Heart right ventricle (tissue), 16 donors: ENCODE data around the gene DTD1. TPM values are rescaled to one million over a fixed set of nuclear protein-coding genes. Genes with fewer than 3 reads are reported as not detected.
A peak's percentile ranks its signal among the peaks of the same experiment; 100 is the strongest.

Experiments
- ATAC-seq, 8 donors: fragments of 200-7000 bp; cut with Tn5 transposase; one replicate each; pipeline ENCODE4 v1.9.1; 2020; ENCODE audit warnings: mild to moderate bottlenecking in 8 of 8, moderate library complexity in 8 of 8, moderate number of reproducible peaks in 1 of 8
- DNase-seq, 2 donors: peaks; one replicate each; pipeline ENCODE4 v3.0.0-alpha.2; 2020
- H3K27ac ChIP-seq, 10 donors: fragments of 200-600 bp; sonication (generic) in 2 of 10; one replicate each; pipeline versions ENCODE4 v1.5.0 to v1.8.0; 2020 to 2022; ENCODE audit warnings: mild to moderate bottlenecking in 3 of 10
- H3K27me3 ChIP-seq, 7 donors: fragments of 200-600 bp; one replicate each; pipeline ENCODE4 v1.8.0; 2021 to 2022; ENCODE audit warnings: mild to moderate bottlenecking in 2 of 7
- H3K36me3 ChIP-seq, 9 donors: fragments of 200-600 bp; sonication (generic) in 1 of 9; one replicate each; pipeline versions ENCODE4 v1.5.0 to v1.8.0; 2020 to 2022; ENCODE audit warnings: mild to moderate bottlenecking in 2 of 9
- H3K4me1 ChIP-seq, 9 donors: fragments of 200-600 bp; sonication (generic) in 1 of 9; one replicate each; pipeline versions ENCODE4 v1.5.0 to v1.8.0; 2020 to 2022; ENCODE audit warnings: mild to moderate bottlenecking in 4 of 9
- H3K4me3 ChIP-seq, 10 donors: fragments of 200-600 bp; sonication (generic) in 2 of 10; one replicate each; pipeline versions ENCODE4 v1.5.0 to v1.8.0; 2020 to 2022; ENCODE audit warnings: mild to moderate bottlenecking in 7 of 10, moderate library complexity in 2 of 10
- H3K9me3 ChIP-seq, 11 donors: fragments of 200-600 bp in 10 of 11; sonication (generic) in 2 of 11; one replicate each; pipeline versions ENCODE4 v1.5.0 to v1.8.0; 2013 to 2022; ENCODE audit warnings: mild to moderate bottlenecking in 2 of 11, control low read depth in 1 of 11, moderate library complexity in 1 of 11
- WGBS, 2 donors: extraction: QIAGEN DNeasy Blood & Tissue Kit; methylation state at CpG; one replicate each; pipeline ENCODE4 v1.1.7; 2013; ENCODE audit warnings: inconsistent platforms in 1 of 2; 5-methylcytosine and 5-hydroxymethylcytosine counted together
- intact Hi-C, 10 donors: fragments of 100-400 bp; cut with DNase I; formaldehyde crosslinking; loops; one replicate each; pipeline versions ENCODE4 v1.11.1 to v1.14.2; 2022
- polyA plus RNA-seq, 2 donors: library from polyadenylated mRNA; stranded (reverse); fragments of 200-250 nt; gene quantifications; one replicate each; pipeline ENCODE4 v1.2.3, GENCODE V29; 2013
- total RNA-seq, 10 donors: library from RNA; stranded (reverse); fragmentation: NEBNext Ultra II Directional in 3 of 10; extraction: Animal tissue kit (Norgen Biotek cat#: 25700) in 3 of 10; gene quantifications; one replicate each; pipeline versions ENCODE4 v1.2.1 to v1.2.4, GENCODE V29; 2021 to 2023
- TF ChIP-seq, protein P1 (sequence below), 9 donors: fragments of 200-600 bp; sonication (generic) in 2 of 9; IDR thresholded peaks; one replicate each; pipeline versions ENCODE4 v1.5.0 to v1.8.0; 2021 to 2022; ENCODE audit warnings: antibody characterized with exemption in 9 of 9, mild to moderate bottlenecking in 5 of 9, moderate library complexity in 1 of 9
- donor health status: Arrhythmogenic right ventricular cardiomyopathy.
- donor health status: ischemic (EF 13 %, LVEDD 7.1; RV severe dilation, severe dysfunction).
- donor health status: healthy with polysubstance abuse.
- donor health status: DM: no; HTN: yes; CAD: no.
- donor health status: DM: no; HTN: no; CAD: no.
- donor health status: ischemic (EF 25% LVEDD 6.9; RV normal size, moderate dysfunction).
- donor health status: ischemic (EF 25% LVEDD 5.7; RV mildly dilated, moderate dysfunction).
- donor health status: healthy.
- donor health status: DM: yes; HTN: yes; CAD: no.
- donor health status: Ischemic cardiomyopathy.
- donor health status: ischemic (EF 35%, LVEDD 5.7; RV mildly dilated, moderate dysfunction).
- donor health status: nonischemic (EF 11% LVEDD 7.7; RV severe dilation, severe dysfunction).
- donor health status: DM: yes; HTN: yes; CAD: no.
- donor health status: PGD.
- donor health status: ischemic (EF 29% LVEDD 5.4; RV normal size, mild dysfunction).
- donor health status: nonischemic (EF 23%, LVEDD 6.1; RV moderate dilation, normal function).

Gene DTD1
- total and polyA plus RNA-seq, 12 donors: 5.2 to 31.9 (median 14.3) TPM

DNA sequence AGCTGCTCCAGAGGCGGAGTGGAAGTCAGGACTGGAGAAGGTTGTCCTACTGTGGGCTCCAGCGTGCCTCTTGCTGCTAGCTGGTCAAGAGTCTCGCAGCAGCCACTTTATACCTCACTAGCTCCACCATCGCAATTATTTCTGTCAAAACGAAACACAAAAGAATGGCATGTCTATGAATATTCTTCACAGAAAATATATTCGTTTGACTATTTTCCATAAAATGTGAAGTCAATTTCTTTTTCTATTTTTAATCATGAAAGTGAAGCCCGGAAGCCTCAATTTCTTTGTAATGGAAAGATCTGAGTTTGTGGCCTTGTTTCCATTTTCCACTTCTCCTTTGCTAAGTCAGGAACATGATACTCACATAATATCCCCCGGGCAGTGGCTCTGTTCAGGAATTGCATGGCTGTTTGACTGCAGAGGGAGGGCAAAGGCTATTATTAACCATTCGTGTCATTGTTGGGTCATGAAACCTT is 51.7 kb downstream of the DTD1 start:
- peak in 1 of 2 donors; percentile 9 for DNase-seq
- ATAC-seq: peak in 7 of 8 donors; percentile 47 to 77 (median 63)
- TF ChIP-seq, protein P1, sequence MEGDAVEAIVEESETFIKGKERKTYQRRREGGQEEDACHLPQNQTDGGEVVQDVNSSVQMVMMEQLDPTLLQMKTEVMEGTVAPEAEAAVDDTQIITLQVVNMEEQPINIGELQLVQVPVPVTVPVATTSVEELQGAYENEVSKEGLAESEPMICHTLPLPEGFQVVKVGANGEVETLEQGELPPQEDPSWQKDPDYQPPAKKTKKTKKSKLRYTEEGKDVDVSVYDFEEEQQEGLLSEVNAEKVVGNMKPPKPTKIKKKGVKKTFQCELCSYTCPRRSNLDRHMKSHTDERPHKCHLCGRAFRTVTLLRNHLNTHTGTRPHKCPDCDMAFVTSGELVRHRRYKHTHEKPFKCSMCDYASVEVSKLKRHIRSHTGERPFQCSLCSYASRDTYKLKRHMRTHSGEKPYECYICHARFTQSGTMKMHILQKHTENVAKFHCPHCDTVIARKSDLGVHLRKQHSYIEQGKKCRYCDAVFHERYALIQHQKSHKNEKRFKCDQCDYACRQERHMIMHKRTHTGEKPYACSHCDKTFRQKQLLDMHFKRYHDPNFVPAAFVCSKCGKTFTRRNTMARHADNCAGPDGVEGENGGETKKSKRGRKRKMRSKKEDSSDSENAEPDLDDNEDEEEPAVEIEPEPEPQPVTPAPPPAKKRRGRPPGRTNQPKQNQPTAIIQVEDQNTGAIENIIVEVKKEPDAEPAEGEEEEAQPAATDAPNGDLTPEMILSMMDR (IDR thresholded peaks at IDR 0.05): no peak
- Histone ChIP-seq H3K4me3 (no peak overlapping the region), H3K27me3 (no peaks in the 10 kb centered on the region), H3K36me3 (peaks cover 0 to 4% (median 0%) of the 10 kb centered on the region in 9 donors), H3K4me1 (peaks cover 0 to 16% (median 0%) of the 10 kb centered on the region in 9 donors), H3K27ac (peak overlapping the region in 4 of 10 donors; percentile 14 to 42 (median 32)), H3K9me3 (no peaks in the 10 kb centered on the region)
- WGBS, 2 donors: 70% methylated on average over 9 of the region's 9 CpGs
- intact Hi-C loops: loop anchor here in 5 of 10 donors (10.0 kb wide), 4 partner anchors 155 to 1025 kb away; no protein-coding TSS in a partner anchor

DNA sequence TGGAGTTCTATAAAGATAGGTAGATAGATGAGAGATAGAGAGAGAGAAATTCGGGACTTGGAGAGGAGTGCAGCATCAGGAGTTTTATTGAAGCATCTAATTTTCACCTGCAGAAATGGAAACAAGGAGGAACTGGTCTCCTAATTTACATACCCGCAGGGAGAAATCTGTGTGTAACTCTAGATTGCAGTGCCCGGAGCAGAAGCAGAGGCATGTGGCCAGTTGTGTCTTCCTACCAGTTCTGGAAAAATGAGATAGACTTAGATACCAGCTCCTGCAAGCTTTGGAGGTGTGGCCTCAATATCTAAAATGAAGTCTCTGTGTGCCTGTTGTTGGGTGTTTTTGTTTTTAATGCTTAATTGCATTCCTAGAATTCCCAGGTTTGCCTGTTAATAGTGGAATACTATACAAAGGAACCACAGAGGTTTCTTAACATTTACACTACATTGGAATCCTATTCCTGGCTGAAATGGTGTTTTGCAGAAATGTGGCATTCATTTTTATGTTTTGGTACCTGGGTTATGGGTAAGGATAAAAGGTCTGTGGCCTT is 57.4 kb downstream of the DTD1 start:
- WGBS, 2 donors: 88 to 92% methylated on average over 3 of the region's 3 CpGs
- no peaks in the 10 kb centered on the region for H3K36me3 ChIP-seq
- TF ChIP-seq, protein P1 (IDR thresholded peaks at IDR 0.05): no peak
- intact Hi-C loops: no loop called here
- no peaks in the 10 kb centered on the region for H3K27me3 ChIP-seq
- no peak overlapping the region for H3K4me3 ChIP-seq
- no peak overlapping the region for H3K27ac ChIP-seq
- no peaks in the 10 kb centered on the region for H3K9me3 ChIP-seq
- H3K4me1 ChIP-seq: peaks cover 0 to 9% (median 0%) of the 10 kb centered on the region in 9 donors
- DNase-seq (no peak), ATAC-seq (no peak)

DNA sequence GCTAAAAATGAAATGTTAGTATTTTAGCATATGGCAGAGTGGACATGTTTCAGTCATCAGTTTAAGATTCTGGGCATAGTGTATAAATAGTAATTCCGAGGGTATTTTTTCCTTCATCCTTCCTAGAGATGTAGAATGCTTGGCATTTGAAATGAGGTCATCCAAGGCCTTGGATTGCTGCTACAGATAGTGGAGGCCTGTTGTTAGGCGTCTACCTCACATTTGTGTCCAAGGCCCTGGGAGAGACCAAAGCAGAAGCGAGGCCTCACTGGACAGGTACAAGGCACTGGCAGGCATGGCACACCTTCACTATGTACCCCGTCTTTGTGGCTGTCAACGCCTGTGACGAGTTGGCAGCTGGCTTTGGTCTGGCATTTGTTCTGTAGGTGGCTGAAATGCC is 58.0 kb downstream of the DTD1 start:
- WGBS, 2 donors: 53 to 65% methylated on average over 6 of the region's 6 CpGs
- DNase-seq (no peak), ATAC-seq (no peak)
- intact Hi-C loops: no loop called here
- Histone ChIP-seq H3K27ac (no peak overlapping the region), H3K27me3 (no peaks in the 10 kb centered on the region), H3K36me3 (no peaks in the 10 kb centered on the region), H3K4me3 (no peak overlapping the region), H3K9me3 (no peaks in the 10 kb centered on the region), H3K4me1 (peaks cover 0 to 9% (median 0%) of the 10 kb centered on the region in 9 donors)
- TF ChIP-seq, protein P1 (IDR thresholded peaks at IDR 0.05): no peak

DNA sequence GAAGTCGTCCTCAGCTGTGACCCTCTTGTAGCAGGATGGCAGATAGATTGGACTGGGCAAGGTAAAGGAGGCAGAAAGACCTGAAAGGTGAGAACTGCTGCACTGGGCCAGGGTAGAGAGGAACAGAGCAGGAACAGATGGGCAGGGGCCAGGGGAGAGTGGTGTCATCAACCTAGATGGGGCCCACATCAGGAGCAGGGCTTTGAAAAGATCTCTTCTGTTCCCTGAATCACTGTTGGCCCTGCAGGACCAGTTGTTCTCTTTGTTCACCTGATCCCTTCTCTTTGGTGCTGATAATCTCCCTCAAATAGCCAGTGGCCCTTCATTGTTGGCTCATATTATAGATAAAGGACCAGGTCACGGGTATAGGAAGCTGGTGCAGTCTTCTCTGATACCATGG is 59.9 kb downstream of the DTD1 start:
- Histone ChIP-seq H3K27me3 (no peaks in the 10 kb centered on the region), H3K4me1 (peaks cover 0 to 9% (median 0%) of the 10 kb centered on the region in 9 donors), H3K36me3 (no peaks in the 10 kb centered on the region), H3K27ac (no peak overlapping the region), H3K4me3 (no peak overlapping the region), H3K9me3 (no peaks in the 10 kb centered on the region)
- TF ChIP-seq, protein P1 (IDR thresholded peaks at IDR 0.05): no peak
- intact Hi-C loops: no loop called here
- ATAC-seq (no peak), DNase-seq (no peak)
- WGBS, 2 donors: 84 to 96% methylated on average over 1 of the region's 2 CpGs
